GM12873 (cell line): Measurements from ENCODE around the gene PELI2.

Experiments used
- CTCF ChIP-seq: IDR thresholded peaks from 2 replicates; pipeline ENCODE4 v1.5.1; 2012; ENCODE audit warnings: low read depth, mild to moderate bottlenecking, moderate library complexity, low read length, control low read depth; ENCODE audit not compliant: insufficient read depth; ENCODE audit errors: missing control alignments

PELI2 gene

GRCh38 chr14:56136571-56137452, 18.6 kb downstream of the PELI2 start:
- TF ChIP-seq CTCF: no peak

DNA sequence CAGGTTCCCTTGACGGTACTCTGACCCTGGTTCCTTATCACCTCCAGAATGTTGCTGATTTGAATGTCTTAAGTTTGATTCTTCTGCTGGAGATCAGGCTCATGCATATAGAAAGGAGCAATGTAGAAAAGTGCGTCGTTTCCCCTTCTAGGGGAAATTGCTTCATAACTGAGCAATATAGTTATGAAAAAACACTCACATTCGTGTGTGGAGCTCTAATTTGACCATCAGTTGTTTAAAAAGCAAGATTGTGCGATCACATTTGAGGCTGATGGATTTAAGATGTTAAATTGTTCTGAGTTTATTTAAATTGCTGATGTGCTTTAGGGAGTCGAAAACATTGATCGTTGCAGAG, 19.2 kb downstream of the PELI2 start:
- TF ChIP-seq CTCF: no peak

GRCh38 chr14:56137849-56138248, 19.6 kb downstream of the PELI2 start:
- TF ChIP-seq CTCF: no peak

DNA sequence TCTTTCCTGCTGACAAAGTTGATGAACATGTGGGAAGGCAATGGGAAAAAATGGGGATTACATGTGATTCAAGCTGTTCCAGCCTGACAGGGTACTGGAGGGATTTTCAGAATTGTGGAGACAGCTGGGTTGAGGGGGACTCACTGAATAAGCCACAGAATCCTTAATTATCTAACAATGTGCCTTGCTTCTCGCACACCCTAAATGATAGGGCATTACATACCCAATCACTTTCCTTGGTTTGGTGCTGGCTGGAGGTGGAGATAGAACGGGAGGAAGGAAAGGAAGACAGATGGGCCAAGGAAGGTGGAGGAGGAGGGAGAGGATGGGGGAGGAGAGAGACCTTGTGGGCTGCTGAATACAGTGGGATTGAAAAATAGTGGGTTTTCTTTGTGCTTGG, 20.7 kb downstream of the PELI2 start:
- TF ChIP-seq CTCF: no peak

GRCh38 chr14:56142314-56142713, 24.1 kb downstream of the PELI2 start:
- TF ChIP-seq CTCF: no peak

DNA sequence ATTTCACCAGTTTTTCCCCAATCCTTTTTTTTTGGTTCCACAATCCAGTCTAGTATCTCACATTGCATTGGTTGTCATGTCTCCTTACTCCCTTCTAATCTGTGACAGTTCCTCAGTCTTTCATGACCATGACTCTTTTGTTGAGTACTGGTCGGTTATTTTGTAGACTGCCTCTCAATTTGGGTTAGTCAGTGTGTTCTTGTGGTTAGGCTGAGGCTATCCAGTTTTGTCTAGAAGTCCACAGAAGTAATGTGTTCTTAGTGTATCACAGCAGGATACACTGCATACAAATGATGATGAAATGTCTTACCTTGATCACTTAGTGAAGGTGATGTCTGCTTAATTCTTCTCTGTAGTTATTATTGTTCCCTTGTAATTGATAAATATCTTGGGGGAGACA, 24.8 kb downstream of the PELI2 start:
- no peak for TF ChIP-seq CTCF

GRCh38 chr14:56144176-56144575, 26.0 kb downstream of the PELI2 start:
- no peak for TF ChIP-seq CTCF
